MCF 10A (cell line): ENCODE measurements around the gene ZNF222. TPM values are rescaled to one million over a fixed set of nuclear protein-coding genes. Genes with fewer than 3 reads are reported as not detected.

Experiments
- BruUV-seq: library from RNA; stranded (reverse); fragments of 400-500 nt; replicated peaks from 2 replicates; lab custom pipeline; 2021; lab: Mats Ljungman, UMichigan
- CTCF ChIA-PET: fragments of 300-600 bp; sonication (Branson Sonifier 250); formaldehyde crosslinking; extraction: SDS; loops from one replicate; lab custom pipeline; 2021; ENCODE audit warnings: antibody characterized with exemption, inconsistent platforms; lab: Yijun Ruan, JAX
- POLR2A ChIA-PET: fragments of 300-600, 350-650 bp; sonication (Branson Sonifier 250); formaldehyde crosslinking; extraction: SDS; loops from one replicate; lab custom pipeline; 2020; ENCODE audit warnings: antibody characterized with exemption, inconsistent platforms; lab: Yijun Ruan, JAX
- DNase-seq: peaks from one replicate; pipeline ENCODE4 v3.0.0-alpha.2; 2018; ENCODE audit not compliant: unreplicated experiment
- H3K27ac Mint-ChIP-seq: one replicate; pipeline ENCODE4 v1.8.0; 2022; ENCODE audit warnings: mild to moderate bottlenecking, low read depth, mixed read lengths; ENCODE audit not compliant: unreplicated experiment
- H3K27me3 Mint-ChIP-seq: one replicate; pipeline ENCODE4 v1.8.0; 2022; ENCODE audit warnings: mixed read lengths; ENCODE audit not compliant: insufficient read depth, unreplicated experiment
- H3K36me3 Mint-ChIP-seq: one replicate; pipeline ENCODE4 v1.8.0; 2022; ENCODE audit warnings: mild to moderate bottlenecking, moderate library complexity, mixed read lengths; ENCODE audit not compliant: insufficient read depth, unreplicated experiment
- H3K4me1 Mint-ChIP-seq: one replicate; pipeline ENCODE4 v1.8.0; 2022; ENCODE audit warnings: mixed read lengths; ENCODE audit not compliant: insufficient read depth, unreplicated experiment
- H3K4me3 Mint-ChIP-seq: one replicate; pipeline ENCODE4 v1.8.0; 2022; ENCODE audit warnings: mild to moderate bottlenecking, moderate library complexity, mixed read lengths; ENCODE audit not compliant: unreplicated experiment
- H3K9me3 Mint-ChIP-seq: one replicate; pipeline ENCODE4 v1.8.0; 2022; ENCODE audit warnings: mixed read lengths; ENCODE audit not compliant: unreplicated experiment
- intact Hi-C: fragments of 100-400 bp; cut with micrococcal nuclease; formaldehyde crosslinking; loops from 2 replicates; pipeline ENCODE4 v1.14.1; 2022
- total RNA-seq: library from RNA; stranded (reverse); gene quantifications from 2 replicates; pipeline ENCODE4 v1.2.3, GENCODE V29; 2022
- TF ChIP-seq, protein P1 (sequence below): fragments of 200-600 bp; IDR thresholded peaks from one replicate; pipeline ENCODE4 v1.8.0; 2022; ENCODE audit warnings: antibody characterized with exemption, mild to moderate bottlenecking; ENCODE audit not compliant: unreplicated experiment

The ZNF222 gene
- total RNA-seq, 1 experiment from 2014 or later, result 3.3 TPM

DNA sequence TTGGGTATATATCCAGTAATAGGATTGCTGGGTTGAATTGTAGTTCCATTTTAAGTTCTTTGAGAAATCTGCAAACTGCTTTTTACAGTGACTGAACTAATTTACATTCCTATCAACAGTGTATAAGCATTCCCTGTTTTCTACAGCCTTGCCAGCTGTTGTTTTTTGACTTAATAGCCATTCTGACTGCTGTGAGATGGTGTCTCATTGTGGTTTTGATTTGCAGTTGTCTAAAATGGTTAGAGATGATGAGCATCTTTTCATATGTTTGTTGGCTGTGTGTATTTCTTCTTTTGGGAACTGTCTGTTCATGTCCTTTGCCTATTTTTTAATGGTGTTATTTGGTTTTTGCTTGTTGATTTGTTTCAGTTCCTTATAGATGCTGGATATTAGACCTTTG lies 4.0 kb upstream of the ZNF222 start:
- Mint-ChIP-seq H3K27me3 (no peaks in the 10 kb centered on the region), H3K27ac (no peak overlapping the region), H3K4me3 (no peak overlapping the region), H3K9me3 (peaks cover 22% of the 10 kb centered on the region), H3K36me3 (no peaks in the 10 kb centered on the region), H3K4me1 (no peaks in the 10 kb centered on the region)
- ChIA-PET CTCF (no interaction called here), POLR2A (interaction anchor here (0.6 kb wide), 1 partner anchor 74 kb away, joined by 3 read pairs; no protein-coding TSS in a partner anchor)
- no TSS peak for BruUV-seq
- no peak for DNase-seq
- TF ChIP-seq, protein P1, sequence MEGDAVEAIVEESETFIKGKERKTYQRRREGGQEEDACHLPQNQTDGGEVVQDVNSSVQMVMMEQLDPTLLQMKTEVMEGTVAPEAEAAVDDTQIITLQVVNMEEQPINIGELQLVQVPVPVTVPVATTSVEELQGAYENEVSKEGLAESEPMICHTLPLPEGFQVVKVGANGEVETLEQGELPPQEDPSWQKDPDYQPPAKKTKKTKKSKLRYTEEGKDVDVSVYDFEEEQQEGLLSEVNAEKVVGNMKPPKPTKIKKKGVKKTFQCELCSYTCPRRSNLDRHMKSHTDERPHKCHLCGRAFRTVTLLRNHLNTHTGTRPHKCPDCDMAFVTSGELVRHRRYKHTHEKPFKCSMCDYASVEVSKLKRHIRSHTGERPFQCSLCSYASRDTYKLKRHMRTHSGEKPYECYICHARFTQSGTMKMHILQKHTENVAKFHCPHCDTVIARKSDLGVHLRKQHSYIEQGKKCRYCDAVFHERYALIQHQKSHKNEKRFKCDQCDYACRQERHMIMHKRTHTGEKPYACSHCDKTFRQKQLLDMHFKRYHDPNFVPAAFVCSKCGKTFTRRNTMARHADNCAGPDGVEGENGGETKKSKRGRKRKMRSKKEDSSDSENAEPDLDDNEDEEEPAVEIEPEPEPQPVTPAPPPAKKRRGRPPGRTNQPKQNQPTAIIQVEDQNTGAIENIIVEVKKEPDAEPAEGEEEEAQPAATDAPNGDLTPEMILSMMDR, result no peak
- intact Hi-C loops, result no loop called here

DNA sequence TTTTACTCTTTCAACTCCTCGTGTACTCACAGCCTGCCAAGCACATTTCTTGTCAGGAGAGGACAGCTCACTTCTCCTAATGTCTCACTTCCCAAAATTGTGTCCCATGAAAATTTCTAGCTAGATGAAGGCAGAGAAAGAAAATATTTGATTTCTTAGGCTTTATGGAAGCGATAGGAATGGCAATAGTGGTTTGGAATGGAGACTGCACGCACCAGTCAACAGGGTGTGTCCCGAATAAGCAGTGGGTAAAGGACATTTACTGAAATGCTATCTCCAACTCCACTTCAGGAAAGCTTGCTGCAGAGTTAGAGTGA lies 321 bp upstream of the ZNF222 start:
- Mint-ChIP-seq H3K9me3 (peaks cover 31% of the 10 kb centered on the region), H3K4me3 (peak overlapping the region; percentile 95), H3K4me1 (no peaks in the 10 kb centered on the region), H3K27ac (peak overlapping the region; percentile 84), H3K36me3 (peaks cover 18% of the 10 kb centered on the region), H3K27me3 (no peaks in the 10 kb centered on the region)
- POLR2A ChIA-PET, result interaction anchor here (0.8 to 2.0 kb wide), 4 partner anchors 10 to 140 kb away, joined by 3 to 9 read pairs (median 5); partner anchors contain the start of gene ZNF226
- CTCF ChIA-PET, result no interaction called here
- no TSS peak for BruUV-seq
- intact Hi-C loops, result no loop called here
- no peak for DNase-seq
- TF ChIP-seq, protein P1, result no peak

DNA sequence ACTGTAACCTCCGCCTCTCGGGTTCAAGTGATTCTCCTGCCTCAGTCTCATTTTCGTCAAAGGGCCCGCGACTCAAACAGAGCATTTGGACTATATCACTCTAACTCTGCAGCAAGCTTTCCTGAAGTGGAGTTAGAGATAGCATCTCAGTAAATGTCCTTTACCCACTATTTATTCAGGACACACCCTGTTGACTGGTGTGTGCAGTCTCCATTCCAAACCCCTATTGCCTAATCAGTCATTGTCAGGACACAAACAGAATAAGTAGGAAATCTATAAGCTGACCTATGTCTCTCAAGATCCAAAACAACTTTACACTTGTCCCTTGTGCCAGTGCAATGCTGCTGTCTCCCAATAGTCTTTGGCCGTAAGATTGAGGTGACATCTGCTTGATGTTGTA lies 1.4 kb downstream of the ZNF222 start:
- POLR2A ChIA-PET, result interaction anchor here (0.9 kb wide), 1 partner anchor 18 kb away, joined by 3 read pairs; no protein-coding TSS in a partner anchor
- no peaks in the 10 kb centered on the region for H3K4me1 Mint-ChIP-seq
- no TSS peak for BruUV-seq
- H3K4me3 Mint-ChIP-seq, result peak overlapping the region; percentile 95
- H3K36me3 Mint-ChIP-seq, result peaks cover 31% of the 10 kb centered on the region
- CTCF ChIA-PET, result no interaction called here
- no peak overlapping the region for H3K27ac Mint-ChIP-seq
- peaks cover 31% of the 10 kb centered on the region for H3K9me3 Mint-ChIP-seq
- TF ChIP-seq, protein P1, result no peak
- DNase-seq, result no peak
- intact Hi-C loops, result no loop called here
- no peaks in the 10 kb centered on the region for H3K27me3 Mint-ChIP-seq

- ChIA-PET POLR2A (no interaction called here), CTCF (interaction anchor here (0.5 kb wide), 1 partner anchor 160 kb away, joined by 3 read pairs; no protein-coding TSS in a partner anchor)
- no peak for DNase-seq
- Mint-ChIP-seq H3K36me3 (peaks cover 45% of the 10 kb centered on the region), H3K9me3 (peaks cover 40% of the 10 kb centered on the region), H3K4me1 (no peaks in the 10 kb centered on the region), H3K27ac (no peak overlapping the region), H3K27me3 (no peaks in the 10 kb centered on the region), H3K4me3 (no peak overlapping the region)
- BruUV-seq, result no TSS peak
- TF ChIP-seq, protein P1, result no peak
- intact Hi-C loops, result no loop called here
Observed at GRCh38 chr19:44032001-44032610, 6.9 kb downstream of the ZNF222 start.
